NB4 (cell line): ENCODE data around the gene RNF220.

Source experiments
- DNase-seq: peaks from one replicate; pipeline ENCODE4 v3.0.0; 2010; ENCODE audit warnings: low read depth
- H3K4me3 ChIP-seq: one replicate; pipeline ENCODE4 v1.5.1; 2011; ENCODE audit warnings: mild to moderate bottlenecking, low read depth, low read length, moderate library complexity
- MYC ChIP-seq: IDR thresholded peaks from 2 replicates; pipeline ENCODE4 v1.6.1; 2011; ENCODE audit warnings: low read depth, low read length
- POLR2A ChIP-seq: IDR thresholded peaks from 2 replicates; pipeline ENCODE4 v1.6.1; 2011; ENCODE audit warnings: mild to moderate bottlenecking; ENCODE audit not compliant: insufficient read length; ENCODE audit errors: extremely low read depth
- TF ChIP-seq, protein P1 (sequence below): IDR thresholded peaks from one replicate; pipeline ENCODE4 v1.5.1; 2012; ENCODE audit warnings: low read depth, low read length
- TF ChIP-seq, protein P2 (sequence below): IDR thresholded peaks from 2 replicates; pipeline ENCODE4 v1.6.1; 2011; ENCODE audit warnings: low read depth, low read length

Gene RNF220

DNA sequence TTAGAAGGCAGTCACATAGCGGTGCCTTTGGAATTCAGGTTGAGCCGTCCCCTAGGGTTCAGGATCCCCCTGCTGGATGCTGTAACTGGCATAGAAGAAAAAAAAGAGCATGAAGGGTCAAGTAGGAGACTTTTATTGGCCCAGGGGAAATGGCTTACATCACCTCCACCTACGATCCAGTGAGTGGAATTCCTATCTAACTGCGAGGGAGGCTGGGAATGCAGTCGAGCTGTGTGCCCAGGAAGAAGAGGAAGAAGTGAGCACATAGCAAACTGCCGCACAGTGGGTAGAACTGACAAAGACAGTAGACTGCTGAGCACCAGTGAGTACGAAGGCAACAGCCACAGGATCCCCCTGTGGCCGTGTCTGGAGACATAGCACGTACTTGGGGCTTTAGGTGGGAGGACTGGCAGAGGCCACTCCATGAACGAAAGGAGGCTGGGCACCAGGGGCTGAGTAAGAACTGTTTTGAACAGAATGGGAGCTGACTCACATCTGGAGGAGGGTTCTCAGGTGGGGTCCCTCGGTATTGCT is 79.2 kb downstream of the RNF220 start:
- no peak overlapping the region for H3K4me3 ChIP-seq
- TF ChIP-seq, protein P1, sequence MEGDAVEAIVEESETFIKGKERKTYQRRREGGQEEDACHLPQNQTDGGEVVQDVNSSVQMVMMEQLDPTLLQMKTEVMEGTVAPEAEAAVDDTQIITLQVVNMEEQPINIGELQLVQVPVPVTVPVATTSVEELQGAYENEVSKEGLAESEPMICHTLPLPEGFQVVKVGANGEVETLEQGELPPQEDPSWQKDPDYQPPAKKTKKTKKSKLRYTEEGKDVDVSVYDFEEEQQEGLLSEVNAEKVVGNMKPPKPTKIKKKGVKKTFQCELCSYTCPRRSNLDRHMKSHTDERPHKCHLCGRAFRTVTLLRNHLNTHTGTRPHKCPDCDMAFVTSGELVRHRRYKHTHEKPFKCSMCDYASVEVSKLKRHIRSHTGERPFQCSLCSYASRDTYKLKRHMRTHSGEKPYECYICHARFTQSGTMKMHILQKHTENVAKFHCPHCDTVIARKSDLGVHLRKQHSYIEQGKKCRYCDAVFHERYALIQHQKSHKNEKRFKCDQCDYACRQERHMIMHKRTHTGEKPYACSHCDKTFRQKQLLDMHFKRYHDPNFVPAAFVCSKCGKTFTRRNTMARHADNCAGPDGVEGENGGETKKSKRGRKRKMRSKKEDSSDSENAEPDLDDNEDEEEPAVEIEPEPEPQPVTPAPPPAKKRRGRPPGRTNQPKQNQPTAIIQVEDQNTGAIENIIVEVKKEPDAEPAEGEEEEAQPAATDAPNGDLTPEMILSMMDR: no peak
- TF ChIP-seq, protein P2, sequence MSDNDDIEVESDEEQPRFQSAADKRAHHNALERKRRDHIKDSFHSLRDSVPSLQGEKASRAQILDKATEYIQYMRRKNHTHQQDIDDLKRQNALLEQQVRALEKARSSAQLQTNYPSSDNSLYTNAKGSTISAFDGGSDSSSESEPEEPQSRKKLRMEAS: no peak
- DNase-seq: peak; percentile 51

DNA sequence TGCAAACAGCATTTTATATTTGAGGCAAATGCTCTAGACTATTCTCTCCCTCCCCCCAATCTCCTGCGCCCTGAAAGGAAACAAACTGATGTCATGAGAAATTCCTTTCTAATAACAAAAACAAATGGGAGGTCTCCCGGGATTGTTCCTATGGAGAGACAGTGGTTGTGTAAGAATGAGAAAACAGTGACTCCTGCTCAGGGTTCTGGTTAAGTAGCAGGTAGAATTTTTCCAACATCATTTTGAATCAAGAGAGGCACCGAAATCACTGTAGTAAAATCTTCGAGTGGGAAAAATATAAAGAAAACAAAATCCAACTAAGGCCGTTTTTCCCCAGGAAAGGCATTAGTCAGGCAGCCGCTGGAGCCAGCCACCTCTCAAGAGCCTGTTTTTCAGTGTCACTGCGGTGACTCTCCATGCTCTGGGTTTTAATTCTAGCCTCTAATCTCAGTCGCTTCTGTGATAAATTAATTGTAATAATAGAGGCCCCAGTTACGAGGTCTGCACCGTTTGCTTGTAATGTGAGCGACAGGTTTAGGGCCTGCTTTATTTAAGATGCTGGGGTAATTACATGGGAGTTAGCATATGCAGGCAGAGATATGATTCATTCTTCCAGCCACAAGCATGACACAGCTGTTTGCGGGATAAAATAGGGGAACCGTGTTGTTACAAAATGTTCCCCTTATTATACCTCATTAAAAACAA is 80.3 kb downstream of the RNF220 start:
- H3K4me3 ChIP-seq: no peak overlapping the region
- peak; percentile 72 for TF ChIP-seq MYC
- TF ChIP-seq, protein P2: no peak
- peak; percentile 92 for DNase-seq

DNA sequence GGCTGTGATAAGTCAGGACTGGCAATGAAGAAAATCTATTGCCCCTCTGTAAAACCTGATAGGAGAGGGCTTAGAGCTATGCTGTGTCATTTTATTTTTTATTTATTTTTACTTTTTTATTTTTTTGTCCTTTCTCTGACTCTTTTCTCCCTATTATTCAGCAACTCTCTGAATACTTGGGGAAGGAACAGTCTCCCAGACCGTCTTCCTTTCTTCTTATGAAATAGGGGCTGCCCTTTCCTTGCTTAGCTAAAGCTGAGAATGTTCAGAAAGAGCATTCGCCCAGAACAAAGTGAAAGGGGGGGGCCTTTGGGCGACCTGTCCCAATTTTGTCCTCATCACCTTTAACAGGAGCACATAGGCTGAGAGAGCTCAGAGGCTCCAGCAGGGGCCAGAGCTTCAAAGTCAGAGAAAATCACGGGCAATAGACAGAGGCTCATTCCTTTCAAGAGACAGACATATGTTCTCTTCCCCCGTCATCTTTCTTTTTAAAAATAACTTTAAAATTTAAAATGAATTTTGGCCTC is 80.9 kb downstream of the RNF220 start:
- H3K4me3 ChIP-seq: no peak overlapping the region
- TF ChIP-seq, protein P1: no peak
- TF ChIP-seq, protein P2: no peak
- no peak for TF ChIP-seq MYC
- TF ChIP-seq POLR2A: no peak
- peak; percentile 4 for DNase-seq

DNA sequence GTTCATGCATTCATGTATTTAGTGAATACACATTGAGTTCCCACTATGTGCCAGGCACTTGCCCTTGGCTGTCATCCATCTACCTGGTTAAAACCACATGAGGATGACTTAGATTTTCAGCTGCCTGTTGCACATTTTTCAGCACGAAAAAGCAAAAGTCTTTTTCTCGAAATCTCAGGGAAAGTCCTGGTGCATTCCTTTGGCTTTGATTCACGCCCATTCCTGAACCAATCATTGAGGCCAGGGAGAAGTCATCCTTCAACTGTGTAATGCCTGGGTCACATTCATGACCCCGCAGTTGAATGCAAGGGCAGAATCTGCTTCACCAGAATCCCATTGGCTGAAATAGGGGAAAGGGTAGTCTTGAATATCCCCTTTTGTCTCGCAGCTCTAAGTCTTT is 84.4 kb downstream of the RNF220 start:
- TF ChIP-seq, protein P1: no peak
- no peak for TF ChIP-seq MYC
- no peak for TF ChIP-seq POLR2A
- TF ChIP-seq, protein P2: no peak
- no peak overlapping the region for H3K4me3 ChIP-seq
- no peak for DNase-seq

DNA sequence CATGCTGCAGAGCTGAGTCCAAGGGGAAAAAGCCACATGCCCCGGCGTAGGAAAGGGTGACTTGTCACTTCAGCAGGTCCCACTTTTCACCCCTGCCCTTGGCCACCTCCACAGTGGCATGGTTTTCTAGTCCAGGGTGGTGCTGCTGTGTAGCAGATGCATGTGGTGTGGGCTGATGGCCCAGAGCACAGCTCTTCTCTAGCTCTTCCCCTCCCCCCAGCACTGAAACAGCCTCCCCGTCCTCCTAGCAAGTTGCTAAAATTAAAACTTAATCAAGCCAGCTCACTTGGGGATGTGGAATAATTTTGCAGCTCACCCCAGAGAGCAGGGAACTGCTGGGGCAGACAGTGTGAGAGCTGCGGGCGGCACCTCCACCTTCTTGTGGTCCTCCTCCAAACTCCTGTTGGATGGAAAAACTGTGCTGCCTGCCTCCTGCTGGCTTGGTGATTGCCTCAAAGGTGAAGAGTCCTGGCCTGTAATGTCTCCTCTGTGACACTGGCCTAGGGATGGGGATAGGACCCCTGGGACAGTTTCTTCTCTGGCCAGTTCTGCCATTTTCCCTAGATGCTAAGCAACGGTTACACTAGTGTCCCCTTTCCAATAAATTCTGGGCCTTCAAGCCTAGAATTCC is 91.6 kb downstream of the RNF220 start:
- TF ChIP-seq, protein P1: no peak
- TF ChIP-seq MYC: no peak
- TF ChIP-seq, protein P2: no peak
- no peak for TF ChIP-seq POLR2A
- H3K4me3 ChIP-seq: no peak overlapping the region
- no peak for DNase-seq

DNA sequence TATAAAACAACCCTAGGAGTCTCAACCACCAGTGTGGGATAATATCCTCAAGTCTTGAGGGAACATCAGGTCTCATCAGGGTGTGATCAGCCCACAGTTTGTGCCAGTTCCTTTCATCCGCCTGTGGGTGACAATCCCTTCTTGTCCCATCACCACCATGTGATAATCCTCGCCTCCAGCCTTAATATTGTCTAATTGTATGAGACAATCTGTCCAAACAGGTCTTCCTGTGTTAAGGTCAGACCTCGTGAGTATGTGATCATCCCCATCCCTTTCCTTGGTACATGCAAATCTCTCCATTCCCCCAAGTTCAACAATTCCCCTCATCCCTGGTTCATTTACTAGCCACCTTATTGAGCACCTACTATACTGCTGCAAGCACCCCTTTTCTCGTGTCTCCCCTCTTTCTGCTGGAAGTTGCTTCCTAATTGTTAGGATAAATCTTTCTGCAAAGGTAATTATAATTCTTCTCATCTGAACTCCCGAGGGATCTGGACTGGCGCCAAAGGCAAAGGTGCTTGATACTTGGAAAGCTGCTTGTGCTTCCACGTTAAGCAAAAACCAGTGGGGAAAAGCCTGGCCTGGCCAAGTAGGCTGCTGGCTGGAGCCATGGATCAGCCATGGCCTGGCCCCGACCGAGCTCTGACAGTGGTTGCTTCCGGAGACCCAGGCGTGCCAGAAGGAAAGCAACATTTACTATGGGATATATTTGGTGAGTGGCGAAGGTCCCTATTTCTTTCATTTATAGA is 92.5 kb downstream of the RNF220 start:
- H3K4me3 ChIP-seq: no peak overlapping the region
- no peak for DNase-seq
- no peak for TF ChIP-seq POLR2A
- TF ChIP-seq MYC: no peak
- TF ChIP-seq, protein P1: no peak
- TF ChIP-seq, protein P2: no peak
